ENCODE measurements around the gene ZWILCH. TPM values are rescaled to one million over a fixed set of nuclear protein-coding genes. Genes with fewer than 3 reads are reported as not detected.
A peak's percentile ranks its signal among the peaks of the same experiment; 100 is the strongest.

ZWILCH gene
- total and polyA plus RNA-seq, 4 donors, result 1.5 to 11.3 (median 2.9) TPM

- H3K4me1 ChIP-seq (ENCODE audit: control insufficient read depth in 4 of 4, insufficient read depth in 4 of 4, low read length in 3 of 4), result peaks cover 10 to 83% (median 72%) of the 10 kb centered on the region in 4 donors
- TF ChIP-seq EGR1 (IDR thresholded peaks at IDR 0.05; ENCODE audit: low read depth in 2 of 2) (no peak), REST (IDR thresholded peaks at IDR 0.05) (peak; percentile 55), FOXA2 (IDR thresholded peaks at IDR 0.05) (peak; percentile 43), TAF1 (conservative IDR thresholded peaks at IDR 0.05) (no peak), RAD21 (IDR thresholded peaks at IDR 0.05) (peak; percentile 19 to 47), RXRA (IDR thresholded peaks at IDR 0.05) (peak; percentile 88 to 94), ZBTB33 (IDR thresholded peaks at IDR 0.05) (peak; percentile 52), HNF4A (conservative IDR thresholded peaks at IDR 0.05) (peak; percentile 82 to 89), JUND (IDR thresholded peaks at IDR 0.05) (peak; percentile 63 to 71), SP1 (IDR thresholded peaks at IDR 0.05) (peak; percentile 64), YY1 (IDR thresholded peaks at IDR 0.05) (no peak), CTCF (IDR thresholded peaks at IDR 0.05; ENCODE audit: low read depth, low read length, missing input control) (no peak), GABPA (IDR thresholded peaks at IDR 0.05 in 1 of 2, conservative IDR thresholded peaks at IDR 0.05 in 1 of 2) (no peak), MAX (IDR thresholded peaks at IDR 0.05) (peak; percentile 45), FOXA1 (IDR thresholded peaks at IDR 0.05) (peak; percentile 30), HNF4G (IDR thresholded peaks at IDR 0.05) (peak; percentile 38), NR2F2 (IDR thresholded peaks at IDR 0.05) (peak; percentile 78), ATF3 (IDR thresholded peaks at IDR 0.05) (no peak)
- no peaks in the 10 kb centered on the region for H3K9me3 ChIP-seq (ENCODE audit: control insufficient read depth in 4 of 4, low read length in 3 of 4)
- 38% methylated on average over 3 of the region's 3 CpGs for WGBS
- no peak overlapping the region for H3K4me3 ChIP-seq (ENCODE audit: low read depth in 1 of 3, low read length in 3 of 3)
- H3K36me3 ChIP-seq (ENCODE audit: control insufficient read depth in 4 of 4, insufficient read depth in 3 of 4, low read depth in 1 of 4, low read length in 3 of 4), result peaks cover 3 to 26% (median 18%) of the 10 kb centered on the region in 4 donors
- no peak for DNase-seq (ENCODE audit: low spot score)
- H3K27ac ChIP-seq (ENCODE audit: low read depth in 1 of 2, low read length in 2 of 2), result peak overlapping the region in 1 of 2 donors; percentile 55
- no peaks in the 10 kb centered on the region for H3K27me3 ChIP-seq (ENCODE audit: control insufficient read depth in 4 of 4, insufficient read depth in 4 of 4, low read length in 3 of 4)
- no peak overlapping the region for H3K9ac ChIP-seq (ENCODE audit: low read depth in 1 of 2, low read length in 2 of 2)
These were observed 18.2 kb upstream of the ZWILCH start for GRCh38 chr15:66486887-66487286.
